CD4-positive, alpha-beta T cell treated with Interleukin-6 for 4 hours (primary cell): ENCODE measurements around the gene ADGRG1.
"Not testable (repeated sequence)": the region's sequence is repeated elsewhere in the genome, so short reads cannot be mapped to it uniquely, and the experiment has no call there.

Experiments used
- DNase-seq: peaks from one replicate; pipeline ENCODE4 v3.0.0-alpha.2; 2020; ENCODE audit warnings: mixed read lengths

Gene ADGRG1

DNA sequence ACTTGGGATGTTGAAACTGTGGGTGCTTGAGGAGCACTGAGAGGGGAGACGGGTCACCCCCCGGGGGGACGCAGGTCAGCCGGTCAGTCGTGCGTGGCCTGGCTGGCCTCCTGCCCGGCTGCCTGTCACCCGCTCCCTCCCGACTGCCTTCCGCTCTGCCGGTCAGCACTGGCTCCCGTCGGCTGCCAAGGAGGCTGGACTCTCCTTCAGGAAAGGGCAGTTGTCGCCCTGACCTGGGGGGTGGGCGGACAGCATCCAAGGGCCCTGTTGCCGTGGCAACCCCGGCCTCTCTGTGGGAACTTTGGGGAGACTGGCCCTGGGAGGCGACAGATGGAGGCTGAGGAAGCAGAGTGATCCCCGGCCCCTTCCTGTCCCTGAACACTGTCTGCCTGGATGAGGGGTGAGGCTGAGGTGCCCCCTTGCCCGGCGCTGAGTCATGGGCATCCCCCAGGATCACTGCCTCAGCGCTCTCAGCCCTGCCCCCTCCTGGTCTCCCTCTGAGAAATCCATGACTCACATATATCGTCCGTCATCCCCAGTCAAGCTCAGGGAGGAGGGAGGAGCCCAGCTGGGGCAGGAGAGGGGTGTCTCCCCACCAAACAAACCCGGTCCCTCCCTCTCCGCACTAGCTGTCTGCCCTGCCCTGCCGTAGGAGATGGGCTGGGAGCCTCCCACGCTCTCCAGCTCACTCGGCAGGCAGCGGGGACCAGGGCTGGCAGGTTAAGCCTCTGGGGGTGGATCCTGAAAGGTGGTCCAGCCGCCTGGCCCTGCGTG lies at the start of gene ADGRG1:
ADGRG1 (plus strand) TSS at position 623 of the 774 bp plus-strand sequence. CDS start 21,658 bp downstream, outside the sequence.
- DNase-seq = peak; percentile 37

DNA sequence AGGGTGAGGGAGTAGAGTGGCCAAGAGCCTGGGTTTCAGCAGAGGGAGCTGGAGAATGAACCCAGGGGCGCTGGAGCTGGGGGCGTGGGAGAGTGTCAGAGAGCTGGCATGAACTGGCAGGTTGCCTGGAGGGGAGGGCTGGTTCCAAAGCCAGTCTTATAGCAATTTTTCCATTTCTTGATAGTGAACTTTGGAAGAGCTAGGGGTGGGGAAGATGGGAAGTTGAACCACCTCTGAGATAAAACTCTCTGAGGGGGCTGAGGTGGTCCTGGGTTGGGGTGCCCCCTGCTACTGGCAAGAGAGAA lies 49.1 kb upstream of the ADGRG1 start:
- DNase-seq = no peak

DNA sequence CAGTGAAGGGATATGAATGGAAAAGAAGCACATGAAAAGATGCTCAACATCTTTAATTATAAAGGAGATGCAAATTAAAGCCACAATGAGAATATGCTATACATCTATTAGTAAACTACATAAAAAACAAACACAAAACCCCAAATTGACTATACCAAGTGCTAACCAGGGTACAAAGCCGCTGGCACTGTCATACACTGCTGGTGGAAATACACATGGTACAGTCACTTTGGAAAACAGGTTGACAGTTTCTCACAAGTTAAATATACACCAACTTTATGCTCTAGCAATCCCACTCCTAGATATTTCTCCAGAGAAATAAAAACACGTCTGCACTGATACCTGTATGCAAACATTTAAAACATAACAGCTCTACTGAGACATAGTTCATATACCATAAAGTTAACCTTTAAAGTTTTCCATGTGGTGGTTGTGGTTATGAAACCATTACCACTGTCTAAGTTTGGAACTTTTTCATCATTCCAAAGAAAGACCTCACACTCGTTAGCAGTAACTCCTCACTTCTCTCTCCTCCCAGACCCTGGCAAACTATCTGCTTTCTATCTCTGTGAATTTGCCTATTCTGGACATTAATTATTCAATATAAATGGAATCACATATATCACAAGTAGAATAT lies 43.3 kb upstream of the ADGRG1 start:
- DNase-seq = no peak

DNA sequence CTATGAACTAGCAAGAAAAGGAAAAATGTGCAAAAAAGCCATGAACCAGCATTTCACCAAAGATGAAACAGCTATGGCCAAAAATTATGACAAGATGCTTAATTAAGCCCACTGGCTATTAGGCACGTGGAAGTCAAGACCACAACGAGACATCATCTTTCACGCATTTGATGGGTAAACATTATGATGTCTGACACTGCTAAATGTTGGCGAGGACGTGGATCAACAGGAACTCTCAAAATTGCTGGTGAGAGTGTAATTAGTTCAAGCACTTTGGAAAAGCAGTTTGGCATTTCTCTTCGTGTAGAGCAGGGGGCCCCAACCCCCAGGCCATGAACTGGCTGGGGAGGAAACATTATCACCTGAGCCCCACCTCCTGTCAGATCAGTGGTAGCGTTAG lies 39.6 kb upstream of the ADGRG1 start:
- DNase-seq = no peak

DNA sequence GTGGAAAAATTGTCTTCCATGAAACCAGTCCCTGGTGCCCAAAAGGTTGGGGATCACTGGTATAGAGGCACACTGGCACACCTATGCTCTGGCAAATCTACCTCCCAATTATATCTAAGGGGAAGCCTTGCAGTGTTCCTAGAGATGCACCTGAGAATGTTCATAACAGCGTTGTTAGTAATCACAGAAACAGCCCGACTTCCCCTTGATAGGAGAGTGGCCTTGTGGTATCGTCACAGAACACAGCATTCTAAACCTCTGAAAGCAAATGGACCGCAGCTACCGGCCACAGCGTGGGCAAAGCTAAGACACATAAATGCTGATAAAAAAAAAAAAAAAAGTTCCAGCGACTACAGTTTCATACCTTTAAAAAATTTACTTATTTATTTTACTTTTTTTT lies 39.1 kb upstream of the ADGRG1 start:
- DNase-seq = no peak

DNA sequence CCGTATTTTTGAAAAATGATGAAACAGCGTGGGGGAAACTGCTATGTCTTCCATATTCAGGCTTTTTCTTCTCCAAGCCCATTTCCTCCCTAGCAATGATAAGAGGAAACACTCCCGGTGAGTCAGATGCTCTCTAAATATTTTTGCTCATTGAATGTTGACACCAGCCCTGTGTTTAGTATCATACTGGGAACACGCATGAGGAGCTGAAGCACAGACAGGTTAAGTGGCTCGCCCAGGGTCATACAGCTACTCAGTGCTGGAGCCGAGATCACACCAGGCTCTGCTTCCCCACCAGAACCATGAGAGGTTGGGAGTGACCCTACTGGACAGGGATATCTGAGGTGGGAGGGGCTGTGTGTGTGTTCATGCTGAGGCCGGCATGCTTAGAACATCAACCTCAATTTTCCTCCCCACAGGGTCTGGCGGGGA lies 37.8 kb upstream of the ADGRG1 start:
- no peak for DNase-seq

DNA sequence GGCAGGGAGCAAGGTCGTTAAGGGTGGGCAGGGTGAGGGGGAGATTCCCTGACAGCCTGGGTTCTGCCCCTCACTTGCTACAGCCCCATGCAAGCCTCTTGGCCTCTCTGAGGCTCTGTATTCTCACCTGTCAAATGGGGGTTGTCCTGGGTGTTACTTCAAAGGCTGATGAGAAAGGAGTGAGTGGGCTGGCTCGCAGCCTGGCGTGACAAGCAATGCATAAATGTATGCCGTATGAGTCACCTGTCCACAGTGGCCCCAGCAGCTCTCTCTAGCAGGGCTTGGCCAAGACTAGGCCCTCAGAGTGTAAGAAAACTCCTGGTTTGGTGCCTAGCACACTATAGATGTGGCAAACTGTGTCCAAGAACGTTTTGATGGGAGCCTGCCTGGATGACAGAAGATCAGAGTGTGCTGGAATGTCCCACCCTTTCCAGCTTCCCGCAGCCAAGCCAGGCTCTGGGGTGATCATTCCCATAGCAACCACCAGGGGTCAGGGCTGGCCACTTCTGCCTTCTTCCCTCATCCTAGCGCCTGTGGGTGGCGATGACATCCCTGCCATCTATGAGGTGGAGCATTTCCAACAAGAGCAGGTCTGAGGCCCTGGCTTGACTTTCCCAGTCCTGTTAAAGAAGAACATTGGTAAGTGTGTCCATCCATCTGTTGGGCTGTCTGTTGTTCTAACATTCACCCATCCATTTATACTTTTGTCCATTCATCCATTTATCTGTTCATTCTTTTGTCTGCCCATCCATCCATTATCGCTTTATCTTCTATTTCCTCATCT lies 37.2 kb upstream of the ADGRG1 start:
- DNase-seq = peak; percentile 69

DNA sequence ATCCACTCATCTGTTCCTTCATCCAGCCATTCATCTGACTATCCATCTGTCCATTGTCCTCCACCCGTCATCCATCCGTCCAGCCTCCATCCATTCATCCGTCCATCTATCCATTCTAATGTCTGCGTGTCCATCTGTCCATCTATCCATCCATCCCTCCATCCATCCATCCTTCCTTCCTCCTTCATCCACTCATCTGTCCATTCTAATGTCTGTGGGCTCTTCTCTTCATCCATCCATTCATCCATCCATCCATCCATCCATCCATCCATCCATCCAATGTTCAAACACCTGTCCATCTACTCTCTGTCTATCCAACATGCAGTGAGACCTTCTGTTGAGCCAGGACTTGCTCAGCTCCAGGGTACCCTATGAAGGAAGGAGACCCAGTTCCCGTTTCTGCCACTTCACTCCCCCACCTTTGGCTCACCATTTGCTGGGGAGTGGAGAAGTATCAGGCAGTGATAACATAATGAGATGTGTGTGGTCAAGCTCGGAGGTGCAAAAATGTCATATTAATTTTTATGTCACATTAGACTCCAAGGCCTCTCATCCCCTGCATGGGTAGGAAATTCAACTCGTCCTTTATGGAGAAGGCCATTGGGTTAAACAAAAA lies 36.5 kb upstream of the ADGRG1 start:
- DNase-seq = no peak

DNA sequence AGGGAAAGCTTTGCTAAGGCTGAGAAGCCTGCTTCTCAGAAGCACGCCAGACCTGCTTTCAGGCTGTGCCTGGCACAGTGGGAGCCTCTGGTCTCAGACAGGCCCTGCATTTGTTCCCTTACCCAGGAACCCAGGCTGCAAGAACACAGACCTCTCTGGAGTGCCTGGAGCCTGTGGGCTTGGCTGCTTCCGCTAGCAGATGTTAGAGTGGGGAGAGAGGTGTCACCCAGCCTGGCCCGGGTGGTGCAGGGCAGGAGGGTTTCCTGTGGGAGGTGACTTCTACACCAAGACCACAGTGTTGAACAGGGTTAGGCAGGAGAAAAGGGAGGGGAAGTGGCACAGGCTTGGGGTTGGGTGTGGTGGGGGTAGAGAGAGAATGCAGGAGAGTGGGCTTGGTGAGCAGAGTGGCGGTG lies 35.8 kb upstream of the ADGRG1 start:
- peak; percentile 83 for DNase-seq

DNA sequence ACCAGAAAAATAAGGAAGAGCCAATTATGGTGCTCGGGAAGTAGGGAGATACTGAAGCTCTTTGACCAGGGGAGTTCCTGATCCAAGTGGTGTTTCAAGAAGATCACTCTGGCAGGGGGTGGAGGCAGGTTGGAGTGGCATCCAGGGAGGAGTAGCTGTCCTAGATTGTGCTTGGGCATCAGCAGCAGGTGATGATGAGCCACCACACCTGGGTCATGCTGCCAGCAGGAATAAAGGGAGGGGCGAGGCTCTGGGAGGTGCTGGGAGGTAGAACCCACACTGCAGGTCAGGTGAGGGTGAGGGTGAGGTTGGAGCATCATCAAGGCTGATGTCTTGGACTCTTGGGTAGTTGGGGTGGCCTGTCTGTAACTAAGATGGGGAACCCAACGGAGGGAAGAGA lies 35.4 kb upstream of the ADGRG1 start:
- DNase-seq = peak; percentile 14

DNA sequence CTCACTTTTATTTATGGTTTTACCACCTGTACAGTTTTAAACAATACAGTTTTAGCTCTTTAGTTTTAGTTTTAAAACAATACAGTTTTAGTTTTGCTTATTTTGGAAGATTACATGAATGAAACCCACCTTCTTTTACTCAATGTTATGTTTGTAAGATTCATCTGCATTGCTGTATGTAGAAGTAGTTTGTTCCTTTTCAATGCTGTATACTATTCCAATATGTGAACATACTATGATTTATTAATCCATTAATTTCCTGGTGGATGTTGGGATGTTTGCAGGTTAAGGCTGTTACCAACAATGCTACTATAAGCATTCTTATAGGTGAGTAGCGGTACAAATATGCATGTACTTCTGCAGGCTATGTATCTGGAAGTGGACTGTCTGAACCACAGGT lies 34.4 kb upstream of the ADGRG1 start:
- DNase-seq = no peak

DNA sequence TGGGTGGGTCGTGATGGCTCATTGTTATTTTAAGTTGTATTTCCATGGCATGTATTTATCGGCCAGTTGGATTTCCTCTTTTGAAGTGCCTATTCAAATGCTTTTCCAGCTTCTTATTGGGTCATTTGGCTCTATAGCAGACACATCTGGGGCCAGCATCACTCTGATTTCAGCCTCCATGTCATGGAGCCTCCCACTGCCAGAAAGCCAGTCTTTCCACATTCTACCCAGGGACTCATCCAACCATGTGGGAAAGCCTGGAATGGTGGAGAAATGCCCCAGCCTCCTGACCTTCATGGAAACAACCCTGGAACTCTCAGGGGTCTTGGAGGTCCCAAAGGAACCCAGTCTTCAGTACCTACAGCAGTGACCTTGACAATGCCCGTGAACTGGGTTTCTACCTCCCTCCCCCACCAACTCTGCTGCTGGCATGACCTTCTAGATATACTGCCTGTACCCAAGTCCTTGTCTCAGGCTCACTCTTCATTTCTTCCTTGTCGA lies 33.8 kb upstream of the ADGRG1 start:
- DNase-seq = no peak

DNA sequence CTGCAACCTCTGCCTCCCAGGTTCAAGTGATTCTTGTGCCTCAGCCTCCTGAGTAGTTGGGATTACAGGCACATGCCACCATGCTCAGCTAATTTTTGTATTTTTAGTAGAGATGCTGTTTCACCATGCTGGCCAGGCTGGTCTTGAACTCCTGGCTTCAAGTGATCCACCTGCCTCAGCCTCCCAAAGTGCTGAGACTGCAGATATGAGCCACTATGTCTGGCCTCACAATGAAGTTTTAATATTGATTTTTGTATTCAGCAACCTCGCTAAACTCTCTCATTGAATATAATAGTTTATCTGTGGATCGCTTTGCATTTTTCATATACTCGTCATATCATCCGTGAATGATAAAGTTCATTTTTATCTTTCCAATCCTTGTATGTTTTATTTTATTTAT lies 32.2 kb upstream of the ADGRG1 start:
- DNase-seq = not testable (repeated sequence)

DNA sequence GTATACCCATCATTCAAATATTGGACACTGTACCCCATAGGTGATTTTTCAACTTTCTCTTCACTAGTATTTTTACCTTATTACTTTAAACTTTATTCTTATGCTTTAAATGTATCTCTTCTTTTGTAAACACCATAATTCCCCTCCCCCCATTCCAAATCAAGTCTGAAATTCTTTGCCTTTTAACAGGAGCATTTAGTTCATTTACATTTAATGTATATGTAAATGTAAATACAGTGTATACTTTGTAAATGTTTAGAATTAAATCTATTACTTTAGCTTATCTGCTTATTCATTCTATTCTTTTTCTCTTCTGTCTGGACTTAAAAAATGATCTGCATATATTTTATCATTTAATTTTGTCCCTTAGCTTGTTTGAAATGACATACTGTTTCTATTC lies 30.0 kb upstream of the ADGRG1 start:
- no peak for DNase-seq

DNA sequence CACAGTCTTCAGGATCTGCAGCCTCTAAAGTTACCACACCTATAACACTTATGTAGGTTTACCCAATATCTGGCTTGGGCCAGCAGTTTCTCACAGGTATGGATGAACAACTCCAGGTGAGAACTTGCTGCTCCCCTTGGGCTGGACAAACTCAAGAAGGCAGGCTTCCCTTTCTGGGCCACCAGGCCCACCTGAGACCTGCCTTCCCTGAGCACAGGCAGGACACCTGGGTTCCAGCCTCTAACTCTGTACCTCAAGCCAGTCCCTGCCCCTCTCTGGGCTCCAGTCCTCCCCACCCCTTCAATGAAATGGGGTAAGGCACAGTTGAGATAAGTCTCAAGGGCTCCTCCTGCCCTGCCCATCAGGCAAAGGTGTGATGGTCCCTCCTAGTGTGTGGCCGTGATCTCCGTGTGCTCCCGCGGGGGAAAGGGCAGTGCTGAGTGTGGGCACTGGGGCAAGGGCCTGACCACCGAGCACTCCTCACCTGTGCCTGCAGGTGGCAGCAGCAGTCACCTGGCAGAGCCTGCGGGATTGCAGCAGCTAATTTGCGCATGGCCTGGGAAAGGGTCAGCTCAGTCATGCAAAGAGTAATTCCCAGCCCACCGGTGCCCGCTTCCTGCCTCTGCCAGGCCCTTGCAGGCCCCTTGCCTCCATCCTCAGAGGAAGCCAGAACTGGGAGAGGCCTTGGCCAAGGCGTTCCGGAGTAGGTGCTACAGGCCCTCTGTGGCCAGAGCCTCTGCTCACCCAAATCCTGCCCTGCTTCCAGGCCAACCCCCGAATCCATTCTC lies 28.2 kb upstream of the ADGRG1 start:
- peak; percentile 49 for DNase-seq

DNA sequence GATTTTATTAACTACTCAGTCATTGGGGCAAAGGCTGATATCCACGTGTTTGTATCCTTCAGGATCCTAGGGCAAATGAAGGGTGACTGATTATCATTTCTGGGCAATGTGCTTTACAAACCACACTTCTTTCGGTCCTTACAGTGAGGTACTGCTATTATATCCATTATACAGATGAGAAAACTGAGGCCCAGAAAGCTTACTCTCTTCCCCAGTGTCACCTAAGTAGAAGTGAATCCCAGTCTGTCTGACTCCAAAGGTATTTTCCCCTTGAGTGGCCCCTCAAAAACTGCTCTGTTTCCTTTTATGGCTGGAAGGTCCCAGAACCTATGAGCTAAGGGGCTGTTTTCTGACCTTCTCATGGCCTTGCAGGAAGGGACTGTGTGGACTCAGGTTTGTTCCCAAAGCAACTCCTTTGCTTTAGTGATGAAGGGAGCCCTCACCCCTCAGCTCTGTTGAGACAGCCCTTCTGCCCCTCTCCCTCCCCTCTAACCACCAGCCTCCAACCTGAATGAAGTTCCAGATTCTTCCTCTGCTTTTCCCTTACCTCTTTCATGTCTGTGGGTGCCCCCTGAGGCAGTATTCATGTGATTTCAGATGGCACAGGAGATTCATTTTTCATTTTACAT lies 27.4 kb upstream of the ADGRG1 start:
- no peak for DNase-seq

DNA sequence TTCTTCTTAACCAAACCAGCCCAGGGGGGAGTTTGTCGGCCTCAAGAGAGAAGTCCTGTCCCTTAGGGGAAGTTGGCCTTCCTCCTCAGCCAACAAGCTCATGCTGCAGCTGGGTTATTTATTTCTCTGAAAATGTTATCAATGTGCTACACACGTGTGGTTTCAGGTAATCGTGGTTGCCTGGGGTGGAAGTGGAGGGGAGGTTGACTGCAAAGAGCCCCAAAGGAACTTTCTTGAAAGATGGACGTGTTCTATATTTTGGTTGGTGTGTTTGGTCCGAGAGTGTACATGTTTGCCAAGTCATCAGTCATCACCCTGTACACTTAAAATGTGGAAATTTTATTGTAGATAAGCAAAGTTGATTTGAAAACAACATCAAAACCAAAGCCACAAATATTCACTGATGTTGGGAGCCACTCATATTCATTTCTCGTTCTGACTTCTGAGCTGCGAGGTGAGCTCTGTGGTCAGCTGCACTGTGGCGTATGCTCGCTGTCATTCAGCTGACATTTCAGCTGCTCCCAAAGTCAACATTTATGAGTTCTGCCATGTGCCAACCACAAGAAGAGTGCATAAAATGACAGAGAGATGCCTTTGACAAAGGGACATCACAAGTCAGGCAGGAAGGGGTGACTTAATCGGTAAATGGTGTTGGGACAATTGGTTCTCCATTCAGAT lies 26.5 kb upstream of the ADGRG1 start:
- peak; percentile 56 for DNase-seq

DNA sequence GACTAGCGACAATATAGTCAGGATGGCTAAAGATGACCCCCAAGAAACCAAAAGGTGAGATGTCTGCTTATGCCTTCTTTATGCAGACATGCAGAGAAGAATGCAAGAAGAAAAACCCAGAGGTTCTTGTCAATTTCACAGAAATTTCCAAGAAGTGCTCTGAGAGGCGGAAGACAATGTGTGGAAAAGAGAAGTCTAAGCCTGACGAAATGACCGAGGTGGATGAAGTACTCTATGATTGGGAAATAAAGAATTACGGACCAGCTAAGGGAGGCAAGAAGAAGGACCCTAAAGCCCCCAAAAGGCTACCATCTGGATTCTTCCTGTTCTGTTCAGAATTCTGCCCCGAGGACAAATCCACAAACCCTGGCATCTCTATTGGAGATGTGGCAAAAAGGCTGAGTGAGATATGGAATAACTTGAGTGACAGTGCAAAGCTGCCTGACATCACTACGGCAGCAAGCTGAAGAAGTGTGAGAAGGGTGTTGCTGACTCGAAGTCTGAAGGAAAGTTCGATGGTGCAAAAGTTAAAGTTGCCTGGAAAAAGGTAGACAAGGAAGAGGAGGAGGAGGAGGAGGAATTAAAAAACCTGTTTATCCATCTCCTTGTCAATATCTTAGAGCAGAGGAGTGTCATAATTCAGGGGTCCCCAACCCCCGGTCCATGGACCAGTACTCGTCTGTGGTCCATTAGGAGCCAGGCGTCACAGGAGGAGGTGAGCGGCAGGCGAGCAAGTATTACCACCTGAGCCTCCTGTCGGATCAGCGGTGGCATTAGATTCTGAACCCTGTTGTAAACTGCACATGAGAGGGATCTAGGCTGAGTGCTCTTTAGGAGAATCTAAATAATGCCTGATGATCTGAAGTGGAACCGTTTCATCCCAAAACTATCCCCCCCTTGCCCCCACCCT lies 25.1 kb upstream of the ADGRG1 start:
- DNase-seq = no peak

DNA sequence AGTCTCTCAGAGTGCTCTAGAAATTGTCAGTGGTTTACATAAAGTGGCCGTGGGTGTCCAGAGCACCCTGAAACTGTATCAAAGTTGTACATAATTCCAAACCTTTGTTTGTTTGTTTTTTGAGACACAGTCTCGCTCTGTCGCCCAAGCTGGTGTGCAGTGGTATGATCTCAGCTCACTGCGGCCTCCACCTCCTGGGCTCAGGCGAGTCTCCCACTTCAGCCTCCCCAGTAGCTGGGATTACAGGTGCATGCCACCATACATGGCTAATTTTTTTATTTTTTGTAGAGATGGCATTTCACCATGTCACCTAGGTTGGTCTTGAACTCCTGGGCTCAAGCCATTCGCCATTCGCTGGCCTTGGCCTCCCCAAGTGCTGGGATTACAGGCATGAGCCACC lies 24.3 kb upstream of the ADGRG1 start:
- DNase-seq = no peak

DNA sequence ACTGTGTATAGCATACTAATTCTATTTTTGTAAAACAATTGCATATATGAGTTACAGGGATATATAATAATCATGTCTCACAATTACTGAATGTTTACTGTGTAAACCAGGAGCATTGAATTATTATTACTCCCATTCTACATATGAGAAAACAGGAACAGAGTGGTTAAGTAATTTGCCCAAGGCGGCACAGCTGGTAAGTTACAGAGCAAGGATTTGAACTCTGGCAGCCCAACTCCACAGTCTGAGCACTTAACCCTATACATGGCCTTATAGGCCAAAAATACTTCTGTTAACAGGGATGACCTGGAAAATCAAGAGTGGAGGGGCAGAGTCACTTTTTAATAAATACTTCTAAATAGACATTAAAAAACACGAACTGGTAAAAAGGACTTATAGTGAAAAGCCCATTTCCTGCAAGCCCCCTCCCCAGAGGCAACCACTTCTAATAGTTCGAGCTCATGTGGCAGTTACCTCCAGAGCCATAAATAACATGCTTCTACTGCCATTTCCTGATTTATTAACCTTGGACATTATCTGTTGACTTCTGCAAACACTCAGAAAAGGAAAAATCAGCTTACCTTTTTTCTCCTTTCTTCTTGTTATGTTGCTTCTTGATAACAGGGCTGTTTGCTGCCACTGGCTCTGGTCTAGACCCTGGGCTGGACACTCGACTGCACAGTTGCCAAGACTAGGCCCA lies 22.1 kb upstream of the ADGRG1 start:
- no peak for DNase-seq
